Measurements from ENCODE around the gene SARDH. TPM values are rescaled to one million over a fixed set of nuclear protein-coding genes. Genes with fewer than 3 reads are reported as not detected.
A peak's percentile ranks its signal among the peaks of the same experiment; 100 is the strongest.

Gene SARDH
- total and polyA plus RNA-seq, 2 of the 13 experiments (the other 11 are each of a cell fraction or from before 2014, with no cell fraction given) = 11.6 to 34.9 TPM

- WGBS (ENCODE audit: low lambda C conversion rate) = 14% methylated on average over 8 of the region's 8 CpGs
- peaks cover 85% of the 10 kb centered on the region for H3K4me1 ChIP-seq (ENCODE audit: insufficient read depth, low read length)
- in situ Hi-C loops (cut with HindIII; ENCODE audit: extremely low pct_ligation_motif_present, low pct_unique_long_range_greater_than_20kb) (loop anchor here (25.0 kb wide), 1 partner anchor 206 kb away; the partner anchor contains the start of gene ADAMTSL2), intact Hi-C loops (cut with micrococcal nuclease; ENCODE audit: unreplicated experiment) (no loop called here)
- FAIRE-seq (peak; percentile 98), DNase-seq (ENCODE audit: low spot score) (peak; percentile 83), ATAC-seq (peak; percentile 52)
- peak overlapping the region; percentile 17 for H3K27ac ChIP-seq (ENCODE audit: extremely low read length, insufficient read depth, low read length)
- no peaks in the 10 kb centered on the region for H3K27me3 ChIP-seq (ENCODE audit: control insufficient read depth in 1 of 2, insufficient read depth in 2 of 2, low read length in 2 of 2)
- no peaks in the 10 kb centered on the region for H4K20me1 ChIP-seq (ENCODE audit: insufficient read depth, low read length)
- no peak overlapping the region for H2AFZ ChIP-seq (ENCODE audit: low read length)
- peak overlapping the region; percentile 23; the same call in 1 of the 2 replicates for H3K9ac ChIP-seq (ENCODE audit: insufficient read depth, low read depth, low read length)
- CTCF ChIA-PET (ENCODE audit: low intra/inter-chr PET ratio, low total read pairs) = interaction anchor here (1.2 to 2.5 kb wide), 4 partner anchors 15 to 28 kb away, joined by 3 to 16 read pairs (median 5); no protein-coding TSS in a partner anchor
- H3K79me2 ChIP-seq (ENCODE audit: insufficient read depth, low read length) = peaks cover 5% of the 10 kb centered on the region
- POLR2A ChIA-PET = interaction anchor here (0.5 to 2.4 kb wide), 9 partner anchors 9 to 141 kb away, joined by 3 to 15 read pairs (median 4); no protein-coding TSS in a partner anchor
- H3K4me3 ChIP-seq (replicated peaks in 1 of 3; ENCODE audit: insufficient read depth in 1 of 3, low read depth in 2 of 3, low read length in 3 of 3) = no peak overlapping the region
- no peaks in the 10 kb centered on the region for H3K36me3 ChIP-seq (replicated peaks in 1 of 2; ENCODE audit: control insufficient read depth in 1 of 2, insufficient read depth in 2 of 2, low read length in 2 of 2)
- peak overlapping the region; percentile 57 for H3K4me2 ChIP-seq (ENCODE audit: low read depth, low read length)
- no TSS peak for BruUV-seq (replicated peaks)
- no peaks in the 10 kb centered on the region for H3K9me3 ChIP-seq (ENCODE audit: low read length)
- TF ChIP-seq ZBED4 (CRISPR knock-in tag; IDR thresholded peaks at IDR 0.05; ENCODE audit: borderline replicate concordance) (peak; percentile 70; the same call in 1 of the 2 replicates), POLR2AphosphoS5 (IDR thresholded peaks at IDR 0.05; ENCODE audit: low read depth, low read length) (no peak), ZZZ3 (CRISPR knock-in tag; IDR thresholded peaks at IDR 0.05; ENCODE audit: borderline replicate concordance) (0 out of 2 replicates have a peak, but pooled peaks have one; percentile 13), ZNF574 (CRISPR knock-in tag; IDR thresholded peaks at IDR 0.05) (peak; percentile 83), ZBTB33 (CRISPR knock-in tag; IDR thresholded peaks at IDR 0.05) (peak; percentile 81), AKNA (CRISPR knock-in tag; IDR thresholded peaks at IDR 0.05; ENCODE audit: borderline replicate concordance) (no peak), SETDB1 (CRISPR knock-in tag; IDR thresholded peaks at IDR 0.05; ENCODE audit: borderline replicate concordance) (no peak)
Measured at GRCh38 chr9:133742849-133743444, 4.8 kb upstream of the SARDH start.
